HG03442 (cell line): ENCODE measurements around the gene GLB1L2.

Source experiments
- ATAC-seq: cut with Tn5 transposase; IDR thresholded peaks from one replicate; pipeline ENCODE4 v1.9.1; 2021; ENCODE audit warnings: mild to moderate bottlenecking, moderate library complexity; ENCODE audit not compliant: unreplicated experiment

Gene GLB1L2

GRCh38 chr11:134346101-134346975, 14.6 kb downstream of the GLB1L2 start:
- no peak for ATAC-seq

GRCh38 chr11:134346976-134347350, 15.2 kb downstream of the GLB1L2 start:
- no peak for ATAC-seq

GRCh38 chr11:134347441-134347840, 15.7 kb downstream of the GLB1L2 start:
- no peak for ATAC-seq

- ATAC-seq = peak; percentile 44
Measured at GRCh38 chr11:134349109-134349801, 17.5 kb downstream of the GLB1L2 start.

GRCh38 chr11:134349802-134350355, 18.1 kb downstream of the GLB1L2 start:
- peak; percentile 5 for ATAC-seq

GRCh38 chr11:134350381-134350780, 18.6 kb downstream of the GLB1L2 start:
- peak; percentile 80 for ATAC-seq

DNA sequence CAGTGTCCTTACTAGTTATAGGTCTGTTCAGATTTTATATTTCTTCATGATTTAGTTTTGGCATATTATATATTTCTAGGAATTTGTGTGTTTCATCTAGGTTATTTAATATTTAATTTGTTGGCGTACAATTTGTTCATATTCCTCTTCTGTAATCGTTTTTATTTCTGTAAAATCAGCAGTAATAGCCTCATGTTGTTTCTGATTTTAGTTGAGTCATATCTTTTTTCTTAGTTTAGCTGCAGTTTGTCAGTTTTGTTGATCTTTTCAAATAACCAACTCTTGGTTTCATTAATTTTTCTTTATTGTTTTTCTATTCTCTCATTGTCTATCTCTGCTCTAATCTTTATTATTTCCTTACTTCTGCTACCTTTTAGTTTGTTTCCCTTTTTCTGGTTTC, 20.3 kb downstream of the GLB1L2 start:
- no peak for ATAC-seq

DNA sequence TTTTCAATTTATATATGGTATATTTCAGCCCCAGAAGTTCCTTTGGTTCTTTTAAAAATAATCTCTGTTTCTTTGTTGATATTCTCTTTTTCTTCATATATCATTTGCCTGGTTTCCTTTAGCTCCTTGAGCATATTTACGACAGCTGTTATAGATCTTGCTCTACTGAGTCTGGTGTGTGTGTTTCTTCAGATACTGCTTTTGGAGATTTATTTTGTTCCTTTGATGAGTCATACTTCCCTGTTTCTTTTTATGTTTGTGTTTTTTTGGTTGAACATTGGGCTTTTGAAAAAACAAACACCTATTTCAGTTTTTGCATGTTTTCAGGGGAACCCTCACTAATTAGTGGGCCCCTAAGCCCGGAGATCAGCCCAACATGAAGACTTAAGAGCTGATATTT, 23.3 kb downstream of the GLB1L2 start:
- no peak for ATAC-seq

DNA sequence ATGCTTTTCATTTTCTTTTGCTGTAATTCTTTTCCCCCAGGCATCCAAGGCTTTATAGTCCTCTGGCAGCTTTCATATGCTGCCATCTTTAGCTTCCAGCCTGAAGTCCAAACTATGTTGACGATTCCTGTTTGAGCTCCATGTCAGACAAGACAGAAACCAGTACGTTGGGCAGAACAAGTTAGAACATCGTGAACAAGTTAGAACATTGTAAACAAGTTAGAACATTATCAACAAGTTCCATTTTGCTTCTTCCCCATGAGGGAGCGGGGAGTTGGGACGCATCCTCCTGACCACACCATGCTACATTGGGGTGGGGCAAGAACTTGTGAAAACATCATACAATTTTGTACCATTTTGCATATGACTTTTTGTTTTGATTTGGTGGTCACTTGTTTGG, 23.9 kb downstream of the GLB1L2 start:
- ATAC-seq = no peak

DNA sequence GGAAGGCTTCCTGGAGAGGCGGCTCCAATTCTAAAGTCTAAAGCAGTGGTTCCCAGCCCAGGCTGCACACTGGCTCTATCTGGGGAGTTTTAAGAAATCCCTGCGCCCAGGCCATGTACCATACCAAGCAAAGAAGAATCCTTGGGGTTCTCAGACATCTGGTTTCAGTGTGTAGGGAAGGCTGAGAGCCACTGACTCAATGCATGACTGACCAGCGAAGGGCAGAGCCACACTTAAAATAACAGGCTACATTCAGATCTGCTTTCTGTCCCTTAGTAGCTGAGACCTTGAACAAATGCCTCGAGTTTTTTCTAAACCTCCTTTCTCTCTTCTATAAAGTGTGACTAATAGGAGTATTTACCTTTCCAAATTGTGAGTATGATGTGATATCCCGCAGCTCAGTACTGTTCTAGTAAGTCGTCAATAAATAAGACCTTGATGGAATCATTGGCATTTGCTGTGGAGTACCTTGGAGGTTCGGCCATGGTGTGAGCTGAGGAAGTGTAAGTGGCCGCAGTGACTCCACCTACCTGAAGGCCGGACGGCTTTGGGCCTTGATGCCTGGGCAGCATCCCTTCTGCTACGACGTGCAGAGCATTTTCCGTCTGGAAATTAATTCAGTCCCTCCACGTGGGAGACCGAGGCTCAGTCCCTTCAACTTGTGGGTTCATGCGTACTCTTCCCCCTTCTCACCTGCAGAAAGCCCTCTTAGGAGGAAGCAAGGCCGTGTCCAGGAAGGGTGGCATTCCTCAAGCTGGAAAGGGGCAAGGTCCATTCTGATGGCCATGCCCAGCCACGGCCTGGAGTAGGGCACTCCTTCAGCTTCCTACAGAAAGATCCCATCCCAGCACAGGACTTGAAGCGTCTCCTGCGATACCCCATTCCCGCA, 25.1 kb downstream of the GLB1L2 start:
- ATAC-seq = no peak

DNA sequence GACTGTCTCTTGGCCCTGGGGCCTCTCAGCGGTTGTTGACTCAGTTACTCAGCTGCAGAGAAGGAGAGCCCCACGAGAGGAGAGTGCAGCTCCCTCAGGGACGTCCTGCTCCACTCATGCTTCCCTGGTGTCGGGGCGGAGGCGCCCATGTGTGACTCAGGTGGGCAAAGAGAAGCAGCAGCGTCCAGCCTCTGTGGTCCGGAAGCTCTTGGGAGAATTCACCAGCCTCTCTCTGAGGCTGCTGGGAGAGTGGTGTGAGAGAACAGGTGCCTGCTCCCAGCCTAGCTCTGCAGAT, 25.7 kb downstream of the GLB1L2 start:
- no peak for ATAC-seq

DNA sequence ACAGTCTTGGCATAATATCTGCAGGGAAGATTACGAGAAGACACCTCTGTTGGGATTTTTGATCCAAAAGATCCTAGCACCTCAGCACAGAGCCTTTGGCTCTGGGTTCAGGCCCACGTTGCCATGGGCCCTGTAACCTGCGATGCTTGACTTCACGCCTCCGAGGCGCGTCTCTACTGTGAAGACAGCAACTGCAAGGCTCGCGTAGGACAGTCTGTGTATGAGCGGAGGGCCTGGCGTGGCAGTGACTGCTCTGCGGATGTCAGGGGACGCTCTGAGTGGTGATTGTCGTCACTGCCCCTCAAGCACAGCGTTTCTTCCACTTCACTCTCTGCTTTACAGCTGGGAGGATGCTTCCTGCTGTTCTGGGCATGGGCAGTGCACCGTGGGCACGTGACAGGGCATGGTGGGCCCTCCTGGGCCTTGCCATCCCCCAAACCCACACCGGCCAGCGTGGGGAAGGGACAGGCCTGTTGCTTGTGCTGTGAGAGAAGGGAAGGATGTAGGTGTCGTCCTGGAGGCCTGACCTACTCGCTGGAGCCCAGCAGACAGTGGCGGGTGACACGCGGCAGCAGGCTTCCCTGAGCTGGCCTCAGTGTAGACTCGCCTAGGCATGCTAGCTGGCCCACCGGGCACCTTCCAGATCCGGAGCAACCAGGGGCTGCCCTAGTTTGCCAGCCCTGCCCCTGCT, 26.5 kb downstream of the GLB1L2 start:
- ATAC-seq = no peak

DNA sequence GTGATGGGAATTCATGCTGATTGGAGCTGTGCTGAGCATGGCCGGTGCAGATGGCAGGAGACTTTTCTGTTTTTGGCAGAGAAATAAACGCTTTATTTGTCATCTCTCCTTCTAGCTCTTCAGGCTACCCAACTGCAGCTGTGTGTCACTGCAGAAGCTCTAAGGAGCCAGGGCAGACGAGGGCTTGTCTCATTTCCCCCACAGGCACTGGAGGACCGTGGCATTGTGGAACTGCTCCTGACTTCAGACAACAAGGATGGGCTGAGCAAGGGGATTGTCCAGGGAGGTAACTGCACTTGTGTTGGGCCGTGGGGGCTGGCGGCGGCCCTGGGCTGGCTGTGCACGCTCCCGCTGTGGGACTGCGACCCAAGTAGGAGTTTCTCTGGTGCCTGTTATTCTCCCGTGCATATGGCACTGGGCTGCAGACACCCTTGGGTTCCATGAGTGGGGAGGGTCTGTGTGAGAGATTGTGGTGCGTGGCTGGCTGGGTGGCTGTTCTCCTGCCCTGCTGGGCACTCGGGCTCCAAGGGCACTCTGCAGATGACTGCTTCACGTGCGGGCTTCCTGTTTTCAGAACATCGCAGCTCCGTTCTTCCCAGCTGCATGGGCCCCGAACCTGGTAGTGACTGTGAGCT, 27.2 kb downstream of the GLB1L2 start:
- no peak for ATAC-seq

GRCh38 chr11:134359646-134360045, 27.9 kb downstream of the GLB1L2 start:
- ATAC-seq = no peak

DNA sequence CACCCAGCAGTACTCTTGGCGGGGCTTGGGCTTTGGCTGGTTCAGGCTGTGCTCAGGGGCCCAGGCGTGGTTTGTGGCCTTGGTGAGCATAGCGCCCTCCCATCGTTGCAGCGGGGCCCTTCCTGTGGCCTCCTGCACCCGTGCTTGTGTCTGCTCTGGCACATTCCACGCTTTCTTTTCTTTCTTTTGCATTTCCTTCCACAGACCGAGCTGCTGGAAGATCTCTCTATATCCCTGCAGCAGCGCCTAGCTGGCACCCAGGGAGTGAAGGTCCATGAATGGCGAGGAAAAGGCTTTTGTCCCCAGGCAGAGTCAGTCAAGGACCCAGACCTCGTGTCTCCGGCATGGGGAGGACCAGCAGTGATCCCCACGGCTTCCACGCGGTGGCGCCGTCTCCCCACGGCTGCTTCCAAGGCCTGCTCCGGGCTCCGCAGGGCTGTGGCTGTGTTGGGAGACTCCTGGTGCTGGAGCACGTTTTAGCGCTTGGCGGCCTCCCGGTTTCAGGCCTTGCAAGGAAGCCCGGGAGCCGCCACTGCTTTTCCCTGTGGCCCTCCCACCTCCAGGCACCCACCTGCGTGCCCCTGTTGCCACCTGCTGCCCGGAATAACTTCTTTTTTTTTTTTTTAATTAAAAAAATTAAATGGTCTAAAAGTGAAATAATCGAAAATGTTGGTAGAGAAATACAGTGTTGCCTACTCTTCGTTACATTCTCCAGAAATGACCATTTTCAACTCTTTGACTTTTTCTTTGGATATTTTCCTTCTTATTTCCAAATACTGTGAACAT, 28.5 kb downstream of the GLB1L2 start:
- peak; percentile 90 for ATAC-seq

DNA sequence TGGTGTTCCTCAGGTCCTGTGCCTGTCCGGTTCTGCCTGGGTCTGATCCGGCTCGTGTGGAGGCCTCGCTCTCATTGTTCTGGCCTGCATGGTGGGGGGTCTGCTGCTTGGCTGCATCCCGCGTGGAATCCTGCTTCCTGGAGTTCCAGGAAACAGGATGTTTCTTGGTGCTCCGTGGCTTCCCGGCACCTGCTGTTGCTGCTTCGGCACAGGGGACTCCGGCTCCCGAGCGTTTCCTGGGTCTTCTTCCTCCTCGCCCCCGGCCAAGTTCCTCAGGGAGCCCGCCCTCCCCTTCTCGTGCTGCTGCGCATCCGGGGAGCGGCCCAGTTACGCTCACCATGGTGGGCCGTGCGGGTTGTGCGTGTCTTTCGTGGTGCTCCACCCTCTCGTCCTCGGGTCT, 29.9 kb downstream of the GLB1L2 start:
- no peak for ATAC-seq

DNA sequence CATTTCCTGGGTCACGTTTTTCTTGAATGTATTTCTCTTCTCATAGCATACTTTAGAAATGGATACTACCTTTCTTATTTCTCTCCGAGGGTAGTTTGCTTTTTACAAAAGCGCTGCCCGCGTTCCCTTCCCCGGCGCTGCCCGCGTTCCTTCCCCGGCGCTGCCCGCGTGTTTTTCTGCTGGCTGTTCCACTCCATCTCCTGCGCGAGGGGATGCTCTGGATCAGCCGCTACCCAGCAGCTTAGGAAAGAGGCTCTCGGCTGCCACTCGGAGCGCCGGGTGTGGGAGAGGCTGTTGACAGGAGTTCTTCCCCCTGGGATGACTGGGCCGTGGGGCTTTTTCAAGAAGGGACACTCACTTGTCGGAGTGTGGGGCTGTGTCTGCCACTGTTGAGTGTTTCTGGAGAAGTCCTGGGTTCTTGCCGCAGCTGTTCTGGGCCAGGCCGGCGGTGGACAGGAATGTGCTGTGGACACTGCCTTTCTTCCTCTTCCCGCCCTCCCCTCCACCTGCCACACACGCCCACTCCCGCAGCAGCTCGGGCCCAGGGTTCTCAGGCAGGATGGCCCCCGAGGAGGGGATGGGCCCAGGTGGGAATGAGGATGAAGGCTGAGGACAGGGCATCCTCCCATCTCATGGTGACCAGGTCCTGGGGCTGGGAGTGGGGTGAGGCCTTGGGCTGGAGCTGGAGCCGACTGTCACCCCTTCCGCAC, 30.6 kb downstream of the GLB1L2 start:
- ATAC-seq = no peak

DNA sequence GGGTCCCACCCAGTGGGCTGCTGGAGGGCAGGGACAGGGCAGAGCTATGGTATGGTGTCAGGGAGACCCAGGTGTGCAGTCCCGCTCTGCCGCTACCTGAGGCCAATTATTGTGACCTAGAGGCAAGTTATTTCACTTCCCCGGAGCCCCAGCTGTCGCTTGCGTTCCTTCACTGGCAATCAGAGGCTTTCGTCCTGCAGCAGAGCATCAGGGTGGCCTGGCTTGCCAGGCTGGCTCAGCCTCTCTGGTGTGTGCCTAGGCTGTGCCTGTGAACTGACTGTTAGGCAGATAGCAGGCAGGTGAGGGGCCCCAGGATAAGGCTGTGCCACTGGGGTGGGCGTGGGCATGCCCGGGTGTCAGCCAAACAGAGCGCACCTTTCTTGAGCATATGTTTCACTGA, 31.4 kb downstream of the GLB1L2 start:
- ATAC-seq = no peak

- ATAC-seq = no peak
Measured at GRCh38 chr11:134363592-134363991, 31.8 kb downstream of the GLB1L2 start.
